ENCODE measurements around the gene ASPA.

GRCh38 chr17:3505008-3505407 lies 29.2 kb downstream of the ASPA start:
- TF ChIP-seq CTCF (IDR thresholded peaks at IDR 0.05; ENCODE audit: low read length) (no peak), EZH2 (optimal IDR thresholded peaks at IDR 0.05; ENCODE audit: low read depth, low read length) (no peak), EZH2phosphoT487 (IDR thresholded peaks at IDR 0.05; ENCODE audit: low read length) (no peak)
